ENCODE results near the gene KRT38.

DNA sequence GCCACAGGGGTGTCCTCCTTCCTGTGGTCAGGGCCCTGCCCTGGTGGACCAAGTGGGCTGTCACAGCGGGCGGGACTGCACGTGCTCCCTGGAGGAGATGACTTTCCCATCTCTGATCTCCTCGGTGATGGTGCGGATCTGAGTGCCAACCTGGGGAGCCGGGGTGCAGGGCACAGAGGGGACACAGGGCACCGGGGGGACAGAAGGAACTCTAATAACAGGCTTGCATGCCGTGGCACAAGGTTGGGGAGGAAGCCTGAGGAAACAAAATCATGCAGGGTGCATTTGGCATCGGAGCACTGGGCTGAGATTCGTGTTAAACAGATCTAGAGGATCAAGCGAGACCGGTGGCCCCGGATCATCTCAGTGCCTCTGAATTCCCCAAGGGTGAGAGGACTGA lies 45.5 kb upstream of the KRT38 start:
- no peak for TF ChIP-seq CTCF (IDR thresholded peaks at IDR 0.05)
- no peak for TF ChIP-seq EZH2 (IDR thresholded peaks at IDR 0.05)
- no peak for TF ChIP-seq EZH2phosphoT487 (IDR thresholded peaks at IDR 0.05)

All from neural progenitor cell (in vitro differentiated cells).